Lower leg skin (tissue), 3 donors: ENCODE results near the gene NPPB.

Source experiments
- POLR2A ChIP-seq, 2 donors: fragments of 450-650 bp; IDR thresholded peaks; one replicate each; pipeline ENCODE4 v1.6.1; 2016 to 2017; ENCODE audit warnings: antibody characterized with exemption in 2 of 2, mild to moderate bottlenecking in 1 of 2, moderate library complexity in 1 of 2
- TF ChIP-seq, protein P1 (sequence below), 3 donors: fragments of 450-650 bp; IDR thresholded peaks; one replicate each; pipeline ENCODE4 v1.5.1; 2016; ENCODE audit warnings: antibody characterized with exemption in 3 of 3, mild to moderate bottlenecking in 3 of 3, moderate library complexity in 2 of 3

DNA sequence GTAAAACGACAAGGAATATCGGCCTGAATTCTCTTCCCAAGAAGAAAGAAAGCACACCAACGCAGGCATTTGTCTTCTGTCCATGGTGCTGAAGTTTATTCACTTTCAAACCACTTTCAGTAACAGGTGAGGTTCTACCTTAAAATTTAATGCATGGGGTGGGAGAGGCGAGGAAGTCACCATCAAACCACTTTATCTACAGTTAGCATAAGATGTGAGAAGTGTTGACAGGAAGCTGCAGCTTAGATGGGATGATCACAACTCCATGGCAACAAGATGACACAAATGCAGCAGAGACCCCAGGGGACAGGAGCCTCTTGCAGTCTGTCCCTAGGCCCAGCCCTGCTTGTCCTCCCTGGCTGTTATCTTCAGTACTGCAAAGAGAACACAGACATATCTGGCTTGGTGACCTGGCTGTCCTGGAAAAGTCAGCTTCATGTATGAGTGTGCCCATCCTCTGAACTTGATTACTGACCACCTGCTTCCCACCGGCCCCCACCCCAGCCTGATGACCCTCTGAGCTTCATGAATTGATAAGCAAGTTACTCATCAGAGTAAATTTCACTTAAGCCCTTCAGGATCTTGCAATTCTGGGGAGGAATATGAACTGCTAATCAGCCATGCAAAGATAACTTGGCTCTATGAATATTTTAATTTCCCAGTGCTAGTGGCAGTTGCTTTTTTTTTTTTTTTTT, 13.0 kb downstream of the NPPB start:
- TF ChIP-seq, protein P1, sequence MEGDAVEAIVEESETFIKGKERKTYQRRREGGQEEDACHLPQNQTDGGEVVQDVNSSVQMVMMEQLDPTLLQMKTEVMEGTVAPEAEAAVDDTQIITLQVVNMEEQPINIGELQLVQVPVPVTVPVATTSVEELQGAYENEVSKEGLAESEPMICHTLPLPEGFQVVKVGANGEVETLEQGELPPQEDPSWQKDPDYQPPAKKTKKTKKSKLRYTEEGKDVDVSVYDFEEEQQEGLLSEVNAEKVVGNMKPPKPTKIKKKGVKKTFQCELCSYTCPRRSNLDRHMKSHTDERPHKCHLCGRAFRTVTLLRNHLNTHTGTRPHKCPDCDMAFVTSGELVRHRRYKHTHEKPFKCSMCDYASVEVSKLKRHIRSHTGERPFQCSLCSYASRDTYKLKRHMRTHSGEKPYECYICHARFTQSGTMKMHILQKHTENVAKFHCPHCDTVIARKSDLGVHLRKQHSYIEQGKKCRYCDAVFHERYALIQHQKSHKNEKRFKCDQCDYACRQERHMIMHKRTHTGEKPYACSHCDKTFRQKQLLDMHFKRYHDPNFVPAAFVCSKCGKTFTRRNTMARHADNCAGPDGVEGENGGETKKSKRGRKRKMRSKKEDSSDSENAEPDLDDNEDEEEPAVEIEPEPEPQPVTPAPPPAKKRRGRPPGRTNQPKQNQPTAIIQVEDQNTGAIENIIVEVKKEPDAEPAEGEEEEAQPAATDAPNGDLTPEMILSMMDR (IDR thresholded peaks at IDR 0.05) = no peak
- TF ChIP-seq POLR2A (IDR thresholded peaks at IDR 0.05) = no peak
